ENCODE data around the gene PUDP.
A peak's percentile ranks its signal among the peaks of the same experiment; 100 is the strongest.

Gene PUDP

GRCh38 chrX:7120878-7121219 lies 27.1 kb downstream of the PUDP start:
- no peak overlapping the region for H3K4me3 ChIP-seq (ENCODE audit: low read depth, low read length)
- DNase-seq (ENCODE audit: low read depth): no peak
- no peak for TF ChIP-seq CTCF (conservative IDR thresholded peaks at IDR 0.05; ENCODE audit: low read depth, low read length)

GRCh38 chrX:7119950-7120877 lies 27.7 kb downstream of the PUDP start:
- no peak for TF ChIP-seq CTCF (conservative IDR thresholded peaks at IDR 0.05; ENCODE audit: low read depth, low read length)
- DNase-seq (ENCODE audit: low read depth): peak; percentile 67

GRCh38 chrX:7117587-7117986 lies 30.4 kb downstream of the PUDP start:
- no peak for TF ChIP-seq CTCF (conservative IDR thresholded peaks at IDR 0.05; ENCODE audit: low read depth, low read length)
- DNase-seq (ENCODE audit: low read depth): no peak
- no peak overlapping the region for H3K4me3 ChIP-seq (ENCODE audit: low read depth, low read length)

More at GRCh38 chrX:7119950-7120877, 27.7 kb downstream of the PUDP start:
- no peak overlapping the region for H3K4me3 ChIP-seq (ENCODE audit: low read depth, low read length)

GRCh38 chrX:7116081-7116480 lies 31.9 kb downstream of the PUDP start:
- DNase-seq (ENCODE audit: low read depth): no peak
- no peak for TF ChIP-seq CTCF (conservative IDR thresholded peaks at IDR 0.05; ENCODE audit: low read depth, low read length)
- H3K4me3 ChIP-seq (ENCODE audit: low read depth, low read length): no peak overlapping the region

GRCh38 chrX:7115557-7115956 lies 32.4 kb downstream of the PUDP start:
- TF ChIP-seq CTCF (conservative IDR thresholded peaks at IDR 0.05; ENCODE audit: low read depth, low read length): no peak
- DNase-seq (ENCODE audit: low read depth): peak; percentile 33
- no peak overlapping the region for H3K4me3 ChIP-seq (ENCODE audit: low read depth, low read length)

GRCh38 chrX:7112071-7112470 lies 35.9 kb downstream of the PUDP start:
- TF ChIP-seq CTCF (conservative IDR thresholded peaks at IDR 0.05; ENCODE audit: low read depth, low read length): no peak
- DNase-seq (ENCODE audit: low read depth): no peak
- H3K4me3 ChIP-seq (ENCODE audit: low read depth, low read length): no peak overlapping the region

GRCh38 chrX:7111518-7111917 lies 36.4 kb downstream of the PUDP start:
- no peak for TF ChIP-seq CTCF (conservative IDR thresholded peaks at IDR 0.05; ENCODE audit: low read depth, low read length)
- no peak for DNase-seq (ENCODE audit: low read depth)
- no peak overlapping the region for H3K4me3 ChIP-seq (ENCODE audit: low read depth, low read length)

Data from choroid plexus epithelial cell (primary cell).